SK-N-SH (cell line): ENCODE data around the gene LIN37. TPM values are rescaled to one million over a fixed set of nuclear protein-coding genes. Genes with fewer than 3 reads are reported as not detected.

Experiments used
- CTCF ChIA-PET: fragments of 300-600, 350-600 bp; formaldehyde crosslinking; extraction: SDS; loops from one replicate; lab custom pipeline; 2021; lab: Yijun Ruan, JAX
- POLR2A ChIA-PET: fragments of 350-600 bp; sonication (Branson Sonifier 250); formaldehyde crosslinking; extraction: SDS; loops from one replicate; lab custom pipeline; 2020; ENCODE audit warnings: antibody characterized with exemption, inconsistent platforms; lab: Yijun Ruan, JAX
- DNase-seq: peaks from one replicate; pipeline ENCODE4 v3.0.0; 2012
- H2AFZ ChIP-seq: fragments of 200-600 bp; sonication (generic); 2 replicates; pipeline ENCODE4 v1.8.1; 2016; ENCODE audit warnings: antibody characterized with exemption, mild to moderate bottlenecking, low read depth
- H3F3A ChIP-seq: fragments of 200-600 bp; sonication (generic); replicated peaks from 2 replicates; pipeline ENCODE3; 2016; ENCODE audit warnings: antibody characterized with exemption, mild to moderate bottlenecking; ENCODE audit not compliant: insufficient read depth
- H3K27ac ChIP-seq, 2 experiments: fragments of 200-500 bp in 1 of 2; fragments of 200-600 bp in 1 of 2; sonication (Bioruptor generic) in 1 of 2; sonication (generic), shearing (Covaris generic) in 1 of 2; 2 replicates each; pipeline versions ENCODE4 v1.5.1 to v1.6.1; 2014 to 2016; ENCODE audit warnings: low read depth in 2 of 2, inconsistent platforms in 1 of 2, low read length in 1 of 2, mild to moderate bottlenecking in 1 of 2, mixed read lengths in 1 of 2
- H3K27me3 ChIP-seq: fragments of 200-600 bp; sonication (generic), shearing (Covaris generic); 2 replicates; pipeline ENCODE4 v1.6.1; 2016; ENCODE audit warnings: mixed run types; ENCODE audit not compliant: insufficient read depth
- H3K36me3 ChIP-seq, 2 experiments: fragments of 200-500 bp in 1 of 2; fragments of 200-600 bp in 1 of 2; sonication (Bioruptor generic) in 1 of 2; sonication (generic) in 1 of 2; replicated peaks in 1 of 2; 2 replicates each; pipeline versions ENCODE3 to v1.5.1; 2014 to 2016; ENCODE audit warnings: low read length in 1 of 2, mild to moderate bottlenecking in 1 of 2; ENCODE audit not compliant: insufficient read depth in 2 of 2, control insufficient read depth in 1 of 2
- H3K4me1 ChIP-seq, 2 experiments: fragments of 200-500 bp in 1 of 2; fragments of 200-600 bp in 1 of 2; sonication (Bioruptor generic) in 1 of 2; sonication (generic), shearing (Covaris generic) in 1 of 2; 2 replicates each; pipeline versions ENCODE4 v1.5.1 to v1.6.1; 2014 to 2016; ENCODE audit warnings: low read depth in 1 of 2, low read length in 1 of 2, mixed run types in 1 of 2; ENCODE audit not compliant: insufficient read depth in 2 of 2, control insufficient read depth in 1 of 2
- H3K4me2 ChIP-seq: fragments of 200-600 bp; sonication (generic), shearing (Covaris generic); 2 replicates; pipeline ENCODE4 v1.6.1; 2017; ENCODE audit warnings: mixed run types
- H3K4me3 ChIP-seq, 2 experiments: fragments of 200-500 bp in 1 of 2; fragments of 200-600 bp in 1 of 2; sonication (Bioruptor generic) in 1 of 2; sonication (generic), shearing (Covaris generic) in 1 of 2; 2 replicates each; pipeline versions ENCODE4 v1.5.1 to v1.8.1; 2014 to 2016; ENCODE audit warnings: low read depth in 2 of 2, inconsistent platforms in 1 of 2, low read length in 1 of 2, mild to moderate bottlenecking in 1 of 2, mixed read lengths in 1 of 2, moderate library complexity in 1 of 2
- H3K79me2 ChIP-seq: fragments of 200-600 bp; sonication (generic); 2 replicates; pipeline ENCODE4 v1.8.1; 2017; ENCODE audit warnings: mild to moderate bottlenecking; ENCODE audit not compliant: insufficient read depth
- H3K9ac ChIP-seq: fragments of 200-600 bp; sonication (generic); 2 replicates; pipeline ENCODE4 v1.6.1; 2017; ENCODE audit warnings: mixed run types
- H3K9me2 ChIP-seq: fragments of 200-600 bp; sonication (generic); 2 replicates; pipeline ENCODE4 v1.6.1; 2017; ENCODE audit warnings: mixed run types
- H3K9me3 ChIP-seq: fragments of 200-600 bp; sonication (generic); 2 replicates; pipeline ENCODE4 v1.6.1; 2017; ENCODE audit warnings: mixed run types, mild to moderate bottlenecking, moderate library complexity
- H4K20me1 ChIP-seq: fragments of 200-600 bp; sonication (generic); 2 replicates; pipeline ENCODE4 v1.6.1; 2017; ENCODE audit warnings: mild to moderate bottlenecking, mixed run types; ENCODE audit not compliant: insufficient read depth
- CHD2 ChIP-seq: fragments of 150-350 bp; IDR thresholded peaks from 2 replicates; pipeline ENCODE4 v1.6.1; 2018; ENCODE audit warnings: low read length; ENCODE audit not compliant: partially characterized antibody
- ELF1 ChIP-seq: IDR thresholded peaks from 2 replicates; pipeline ENCODE4 v1.4.0; 2012
- EZH2phosphoT487 ChIP-seq: fragments of 200-600 bp; sonication (generic); IDR thresholded peaks from 2 replicates; pipeline ENCODE4 v1.6.1; 2017; ENCODE audit warnings: low read depth, mixed run types, mild to moderate bottlenecking, antibody characterized with exemption, moderate library complexity, borderline replicate concordance
- GATA2 ChIP-seq: sonication (generic); formaldehyde crosslinking; IDR thresholded peaks from 2 replicates; pipeline ENCODE4 v1.5.0; 2020; ENCODE audit warnings: mild to moderate bottlenecking, missing genetic modification reagents
- JUND ChIP-seq: IDR thresholded peaks from 2 replicates; pipeline ENCODE4 v1.4.0; 2012
- MEF2A ChIP-seq: IDR thresholded peaks from 2 replicates; pipeline ENCODE4 v1.4.0; 2012; ENCODE audit warnings: low read depth, borderline replicate concordance
- MXI1 ChIP-seq: IDR thresholded peaks from 2 replicates; pipeline ENCODE4 v1.6.1; 2012; ENCODE audit warnings: mild to moderate bottlenecking, low read depth, low read length, improper control_type of control experiment
- NFIC ChIP-seq: IDR thresholded peaks from 2 replicates; pipeline ENCODE4 v1.4.0; 2012; ENCODE audit warnings: borderline replicate concordance
- POLR2AphosphoS5 ChIP-seq: IDR thresholded peaks from 2 replicates; pipeline ENCODE4 v1.6.1; 2012; ENCODE audit warnings: low read depth, low read length
- REST ChIP-seq: IDR thresholded peaks from 2 replicates; pipeline ENCODE4 v1.6.1; 2012; ENCODE audit warnings: mild to moderate bottlenecking, low read depth, low read length, moderate library complexity
- TAF1 ChIP-seq: IDR thresholded peaks from 2 replicates; pipeline ENCODE4 v1.6.1; 2012; ENCODE audit warnings: low read depth, mild to moderate bottlenecking, low read length, moderate library complexity, borderline replicate concordance
- YY1 ChIP-seq: IDR thresholded peaks from 2 replicates; pipeline ENCODE4 v1.4.0; 2012; ENCODE audit warnings: low read depth, mild to moderate bottlenecking
- WGBS: methylation state at CpG from one replicate; pipeline ENCODE4 v1.1.6; 2017; ENCODE audit warnings: low lambda C conversion rate; 5-methylcytosine and 5-hydroxymethylcytosine counted together
- polyA plus RNA-seq, 3 experiments: library from polyadenylated mRNA; depleted of rRNA; stranded (reverse); fragments of >200 nt; gene quantifications; 2 replicates each; pipeline ENCODE4 v1.2.3, GENCODE V29; 2012
- TF ChIP-seq, protein P1 (sequence below): IDR thresholded peaks from 2 replicates; pipeline ENCODE4 v1.4.0; 2012; ENCODE audit warnings: low read depth, borderline replicate concordance
- TF ChIP-seq, protein P2 (sequence below): fragments of 150-350 bp; IDR thresholded peaks from 2 replicates; pipeline ENCODE4 v1.6.1; 2016; ENCODE audit warnings: mild to moderate bottlenecking, low read depth, low read length

The LIN37 gene
- polyA plus RNA-seq, 1 of the 3 experiments (the other 2 are of a cell fraction), result 21.1 TPM

DNA sequence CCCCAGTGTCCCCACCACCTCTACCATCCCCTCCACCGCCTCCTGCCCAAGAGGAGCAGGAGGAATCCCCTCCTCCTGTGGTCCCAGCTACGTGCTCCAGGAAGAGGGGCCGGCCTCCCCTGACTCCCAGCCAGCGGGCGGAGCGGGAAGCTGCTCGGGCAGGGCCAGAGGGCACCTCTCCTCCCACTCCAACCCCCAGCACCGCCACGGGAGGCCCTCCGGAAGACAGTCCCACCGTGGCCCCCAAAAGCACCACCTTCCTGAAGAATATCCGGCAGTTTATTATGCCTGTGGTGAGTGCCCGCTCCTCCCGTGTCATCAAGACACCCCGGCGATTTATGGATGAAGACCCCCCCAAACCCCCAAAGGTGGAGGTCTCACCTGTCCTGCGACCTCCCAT, 27.7 kb upstream of the LIN37 start:
- Histone ChIP-seq H3K4me2 (no peak overlapping the region), H3K9ac (no peak overlapping the region), H3K9me2 (no peaks in the 10 kb centered on the region), H3K27me3 (no peaks in the 10 kb centered on the region), H3K79me2 (peaks cover 28% of the 10 kb centered on the region), H3K4me3 (no peak overlapping the region), H3K27ac (no peak overlapping the region), H3K4me1 (peaks cover 5 to 20% of the 10 kb centered on the region in 2 experiments; a peak in 3 of 4 replicates), H2AFZ (no peak overlapping the region), H3K9me3 (no peaks in the 10 kb centered on the region), H3F3A (peaks cover 6% of the 10 kb centered on the region), H4K20me1 (peaks cover 28% of the 10 kb centered on the region), H3K36me3 (peaks cover 13 to 51% of the 10 kb centered on the region in 2 experiments)
- ChIA-PET CTCF (interaction anchor here (2.4 kb wide), 1 partner anchor 20 kb away, joined by 7 read pairs; no protein-coding TSS in a partner anchor), POLR2A (interaction anchor here (1.6 kb wide), 1 partner anchor 16 kb away, joined by 5 read pairs; no protein-coding TSS in a partner anchor)
- DNase-seq, result no peak
- 96% methylated on average over 8 of the region's 17 CpGs for WGBS
- TF ChIP-seq, protein P1, sequence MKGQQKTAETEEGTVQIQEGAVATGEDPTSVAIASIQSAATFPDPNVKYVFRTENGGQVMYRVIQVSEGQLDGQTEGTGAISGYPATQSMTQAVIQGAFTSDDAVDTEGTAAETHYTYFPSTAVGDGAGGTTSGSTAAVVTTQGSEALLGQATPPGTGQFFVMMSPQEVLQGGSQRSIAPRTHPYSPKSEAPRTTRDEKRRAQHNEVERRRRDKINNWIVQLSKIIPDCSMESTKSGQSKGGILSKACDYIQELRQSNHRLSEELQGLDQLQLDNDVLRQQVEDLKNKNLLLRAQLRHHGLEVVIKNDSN, result no peak
- no peak for TF ChIP-seq REST
- no peak for TF ChIP-seq NFIC
- no peak for TF ChIP-seq EZH2phosphoT487
- TF ChIP-seq JUND, result no peak
- TF ChIP-seq CHD2, result no peak
- TF ChIP-seq TAF1, result no peak
- TF ChIP-seq POLR2AphosphoS5, result no peak
- TF ChIP-seq GATA2 (CRISPR knock-in tag), result no peak
- TF ChIP-seq ELF1, result no peak

DNA sequence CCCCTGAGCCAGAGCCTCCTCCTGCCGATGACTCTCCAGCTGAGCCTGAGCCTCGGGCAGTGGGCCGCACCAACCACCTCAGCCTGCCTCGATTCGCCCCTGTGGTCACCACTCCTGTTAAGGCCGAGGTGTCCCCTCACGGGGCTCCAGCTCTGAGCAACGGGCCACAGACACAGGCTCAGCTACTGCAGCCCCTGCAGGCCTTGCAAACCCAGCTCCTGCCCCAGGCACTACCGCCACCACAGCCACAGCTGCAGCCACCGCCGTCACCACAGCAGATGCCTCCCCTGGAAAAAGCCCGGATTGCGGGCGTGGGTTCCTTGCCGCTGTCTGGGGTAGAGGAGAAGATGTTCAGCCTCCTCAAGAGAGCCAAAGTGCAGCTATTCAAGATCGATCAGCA, 27.0 kb upstream of the LIN37 start:
- no peak overlapping the region for H3K4me3 ChIP-seq
- peaks cover 6% of the 10 kb centered on the region for H3F3A ChIP-seq
- DNase-seq, result no peak
- H3K4me2 ChIP-seq, result no peak overlapping the region
- WGBS, result 95% methylated on average over 15 of the region's 16 CpGs
- CTCF ChIA-PET, result interaction anchor here (2.4 kb wide), 1 partner anchor 19 kb away, joined by 7 read pairs; no protein-coding TSS in a partner anchor
- POLR2A ChIA-PET, result interaction anchor here (1.6 kb wide), 1 partner anchor 16 kb away, joined by 5 read pairs; no protein-coding TSS in a partner anchor
- peaks cover 19 to 58% of the 10 kb centered on the region in 2 experiments for H3K36me3 ChIP-seq
- no peaks in the 10 kb centered on the region for H3K9me3 ChIP-seq
- no peak for TF ChIP-seq MXI1
- TF ChIP-seq NFIC, result no peak
- TF ChIP-seq, protein P2, sequence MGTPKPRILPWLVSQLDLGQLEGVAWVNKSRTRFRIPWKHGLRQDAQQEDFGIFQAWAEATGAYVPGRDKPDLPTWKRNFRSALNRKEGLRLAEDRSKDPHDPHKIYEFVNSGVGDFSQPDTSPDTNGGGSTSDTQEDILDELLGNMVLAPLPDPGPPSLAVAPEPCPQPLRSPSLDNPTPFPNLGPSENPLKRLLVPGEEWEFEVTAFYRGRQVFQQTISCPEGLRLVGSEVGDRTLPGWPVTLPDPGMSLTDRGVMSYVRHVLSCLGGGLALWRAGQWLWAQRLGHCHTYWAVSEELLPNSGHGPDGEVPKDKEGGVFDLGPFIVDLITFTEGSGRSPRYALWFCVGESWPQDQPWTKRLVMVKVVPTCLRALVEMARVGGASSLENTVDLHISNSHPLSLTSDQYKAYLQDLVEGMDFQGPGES, result no peak
- no peak for TF ChIP-seq MEF2A
- TF ChIP-seq YY1, result no peak
- TF ChIP-seq ELF1, result no peak
- no peaks in the 10 kb centered on the region for H3K9me2 ChIP-seq
- peaks cover 0 to 13% of the 10 kb centered on the region in 2 experiments; a peak in 2 of 4 replicates for H3K4me1 ChIP-seq
- no peak overlapping the region for H3K9ac ChIP-seq
- H2AFZ ChIP-seq, result no peak overlapping the region
- no peaks in the 10 kb centered on the region for H3K27me3 ChIP-seq
- H4K20me1 ChIP-seq, result peaks cover 28% of the 10 kb centered on the region
- H3K79me2 ChIP-seq, result peaks cover 28% of the 10 kb centered on the region
- no peak overlapping the region for H3K27ac ChIP-seq
